Measurements from ENCODE around the gene LATS2. TPM values are rescaled to one million over a fixed set of nuclear protein-coding genes. Genes with fewer than 3 reads are reported as not detected.
"Not testable (repeated sequence)": the region's sequence is repeated elsewhere in the genome, so short reads cannot be mapped to it uniquely, and the experiment has no call there.

LATS2 gene
- total RNA-seq, 1 donor from 2014 or later = 58.3 TPM

- Mint-ChIP-seq H3K27ac (ENCODE audit: unreplicated experiment) (no peak overlapping the region), H3K36me3 (ENCODE audit: unreplicated experiment) (peaks cover 2% of the 10 kb centered on the region), H3K9me3 (ENCODE audit: unreplicated experiment) (no peaks in the 10 kb centered on the region), H3K4me3 (ENCODE audit: unreplicated experiment) (peak overlapping the region; percentile 51), H3K4me1 (ENCODE audit: unreplicated experiment) (peaks cover 13% of the 10 kb centered on the region), H3K27me3 (ENCODE audit: unreplicated experiment) (peaks cover 14% of the 10 kb centered on the region)
- no peak for DNase-seq (ENCODE audit: extremely low spot score, unreplicated experiment)
- no peak for TF ChIP-seq CTCF (IDR thresholded peaks at IDR 0.05)
These were observed 115.4 kb downstream of the LATS2 start for GRCh38 chr13:20945952-20946383.

- Mint-ChIP-seq H3K27me3 (ENCODE audit: unreplicated experiment) (peaks cover 7% of the 10 kb centered on the region), H3K36me3 (ENCODE audit: unreplicated experiment) (no peaks in the 10 kb centered on the region), H3K9me3 (ENCODE audit: unreplicated experiment) (no peaks in the 10 kb centered on the region), H3K4me3 (ENCODE audit: unreplicated experiment) (no peak overlapping the region), H3K4me1 (ENCODE audit: unreplicated experiment) (peaks cover 13% of the 10 kb centered on the region), H3K27ac (ENCODE audit: unreplicated experiment) (peak overlapping the region; percentile 74)
- TF ChIP-seq CTCF (IDR thresholded peaks at IDR 0.05) = no peak
- DNase-seq (ENCODE audit: extremely low spot score, unreplicated experiment) = no peak
These were observed 118.3 kb downstream of the LATS2 start for GRCh38 chr13:20942938-20943559.

GRCh38 chr13:20940511-20940910 lies 120.9 kb downstream of the LATS2 start:
- H3K27me3 Mint-ChIP-seq (ENCODE audit: unreplicated experiment); H3K27ac Mint-ChIP-seq (ENCODE audit: unreplicated experiment); DNase-seq (ENCODE audit: extremely low spot score, unreplicated experiment); H3K36me3 Mint-ChIP-seq (ENCODE audit: unreplicated experiment); H3K4me1 Mint-ChIP-seq (ENCODE audit: unreplicated experiment); H3K4me3 Mint-ChIP-seq (ENCODE audit: unreplicated experiment); H3K9me3 Mint-ChIP-seq (ENCODE audit: unreplicated experiment): not testable (repeated sequence)

DNA sequence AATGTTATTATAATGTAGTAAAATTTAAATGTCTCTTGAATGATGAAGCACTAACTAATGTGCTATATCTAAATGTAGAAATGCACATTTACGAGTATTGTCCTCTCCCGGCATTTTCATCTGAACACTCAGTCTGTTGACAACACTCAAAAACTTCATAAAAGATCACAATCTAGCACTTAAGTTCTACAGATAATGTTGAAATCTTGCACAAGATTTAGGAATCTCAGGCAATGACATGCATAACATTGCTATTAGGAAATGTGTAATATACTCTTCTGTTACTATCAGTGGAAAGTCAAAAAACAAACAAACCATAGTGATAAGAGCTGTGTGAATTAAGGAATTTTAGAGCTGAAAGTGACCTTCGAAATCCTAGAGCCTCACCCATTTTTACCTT lies 121.3 kb downstream of the LATS2 start:
- TF ChIP-seq CTCF (IDR thresholded peaks at IDR 0.05) = no peak
- Mint-ChIP-seq H3K36me3 (ENCODE audit: unreplicated experiment) (no peaks in the 10 kb centered on the region), H3K27ac (ENCODE audit: unreplicated experiment) (no peak overlapping the region), H3K4me1 (ENCODE audit: unreplicated experiment) (peaks cover 4% of the 10 kb centered on the region), H3K4me3 (ENCODE audit: unreplicated experiment) (no peak overlapping the region), H3K27me3 (ENCODE audit: unreplicated experiment) (peaks cover 8% of the 10 kb centered on the region), H3K9me3 (ENCODE audit: unreplicated experiment) (no peaks in the 10 kb centered on the region)
- no peak for DNase-seq (ENCODE audit: extremely low spot score, unreplicated experiment)

- Mint-ChIP-seq H3K4me3 (ENCODE audit: unreplicated experiment) (no peak overlapping the region), H3K36me3 (ENCODE audit: unreplicated experiment) (no peaks in the 10 kb centered on the region), H3K27me3 (ENCODE audit: unreplicated experiment) (peaks cover 8% of the 10 kb centered on the region), H3K4me1 (ENCODE audit: unreplicated experiment) (peaks cover 4% of the 10 kb centered on the region), H3K27ac (ENCODE audit: unreplicated experiment) (no peak overlapping the region), H3K9me3 (ENCODE audit: unreplicated experiment) (no peaks in the 10 kb centered on the region)
- no peak for DNase-seq (ENCODE audit: extremely low spot score, unreplicated experiment)
- TF ChIP-seq CTCF (IDR thresholded peaks at IDR 0.05) = no peak
These were observed 121.7 kb downstream of the LATS2 start for GRCh38 chr13:20939662-20940061.

Measured in osteocyte (in vitro differentiated cells).